ENCODE results near the gene KANSL1.

DNA sequence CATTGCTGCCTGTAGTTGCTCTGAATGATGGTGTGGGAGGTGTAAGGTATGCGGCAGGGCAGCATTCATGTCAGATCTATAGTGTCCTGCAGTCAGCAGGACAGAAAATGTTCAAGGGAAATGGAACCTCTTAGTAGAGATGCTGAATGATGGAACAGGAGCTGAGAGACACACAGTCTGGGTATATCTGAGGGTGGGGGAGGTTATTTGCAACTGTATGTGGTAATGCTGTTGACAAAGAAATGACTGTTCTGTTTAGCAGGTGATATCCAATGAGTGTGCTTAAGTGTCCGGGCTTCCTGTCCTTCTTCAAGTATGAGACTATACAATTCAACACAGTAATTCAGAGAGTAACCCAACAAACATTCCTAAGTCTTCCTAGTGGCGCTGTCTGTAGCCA is 147.6 kb downstream of the KANSL1 start:
- TF ChIP-seq CTCF (IDR thresholded peaks at IDR 0.05) (no peak), POLR2A (IDR thresholded peaks at IDR 0.05) (no peak)
